Cardiac muscle cell (in vitro differentiated cells and primary cell): Measurements from ENCODE around the gene TMPRSS7. TPM values are rescaled to one million over a fixed set of nuclear protein-coding genes. Genes with fewer than 3 reads are reported as not detected.
"Not testable (repeated sequence)": the region's sequence is repeated elsewhere in the genome, so short reads cannot be mapped to it uniquely, and the experiment has no call there.

Experiments used
- DNase-seq, 2 donors: peaks; one replicate each; pipeline versions ENCODE4 v3.0.0 to v3.0.0-alpha.2; 2010 to 2017; ENCODE audit warnings: low read depth in 1 of 2, low spot score in 1 of 2
- H3K27ac ChIP-seq: fragments of 200-600 bp; sonication (generic); 2 replicates; pipeline ENCODE4 v1.5.1; 2016
- H3K27me3 ChIP-seq: fragments of 200-600 bp; sonication (generic); 2 replicates; pipeline ENCODE4 v1.6.0; 2016; ENCODE audit warnings: control low read depth
- H3K36me3 ChIP-seq: fragments of 200-600 bp; sonication (generic); 2 replicates; pipeline ENCODE4 v1.5.1; 2016; ENCODE audit warnings: control low read depth
- H3K4me1 ChIP-seq: fragments of 200-600 bp; sonication (generic); 2 replicates; pipeline ENCODE4 v1.8.1; 2017; ENCODE audit warnings: low read depth, mild to moderate bottlenecking, mixed run types
- H3K4me3 ChIP-seq: fragments of 200-600 bp; sonication (generic); 2 replicates; pipeline ENCODE4 v1.5.1; 2016; ENCODE audit warnings: mild to moderate bottlenecking
- H3K9me3 ChIP-seq: fragments of 200-600 bp; sonication (generic); 2 replicates; pipeline ENCODE4 v1.5.1; 2017; ENCODE audit warnings: low read depth, mild to moderate bottlenecking, control low read depth
- polyA plus RNA-seq: library from polyadenylated mRNA; unstranded; fragments of >200 nt; fragmentation: Nextera tagmentation; extraction: Ambion mirVana; gene quantifications from 2 replicates; pipeline ENCODE4 v1.2.1, GENCODE V29; 2016
- total RNA-seq: library from RNA; depleted of rRNA; stranded (reverse); fragments of >200 nt; gene quantifications from 2 replicates; pipeline ENCODE4 v1.2.3, GENCODE V29; 2016
- TF ChIP-seq, protein P1 (sequence below): IDR thresholded peaks from 2 replicates; pipeline ENCODE4 v1.5.1; 2012; ENCODE audit warnings: low read depth, mild to moderate bottlenecking, low read length

The TMPRSS7 gene
- total and polyA plus RNA-seq, 2 experiments from 2014 or later: not detected

GRCh38 chr3:112027826-112028225, 6.7 kb upstream of the TMPRSS7 start:
- peaks cover 25% of the 10 kb centered on the region for H3K4me1 ChIP-seq
- H3K9me3 ChIP-seq: no peaks in the 10 kb centered on the region
- H3K4me3 ChIP-seq: no peak overlapping the region
- H3K36me3 ChIP-seq: no peaks in the 10 kb centered on the region
- TF ChIP-seq, protein P1, sequence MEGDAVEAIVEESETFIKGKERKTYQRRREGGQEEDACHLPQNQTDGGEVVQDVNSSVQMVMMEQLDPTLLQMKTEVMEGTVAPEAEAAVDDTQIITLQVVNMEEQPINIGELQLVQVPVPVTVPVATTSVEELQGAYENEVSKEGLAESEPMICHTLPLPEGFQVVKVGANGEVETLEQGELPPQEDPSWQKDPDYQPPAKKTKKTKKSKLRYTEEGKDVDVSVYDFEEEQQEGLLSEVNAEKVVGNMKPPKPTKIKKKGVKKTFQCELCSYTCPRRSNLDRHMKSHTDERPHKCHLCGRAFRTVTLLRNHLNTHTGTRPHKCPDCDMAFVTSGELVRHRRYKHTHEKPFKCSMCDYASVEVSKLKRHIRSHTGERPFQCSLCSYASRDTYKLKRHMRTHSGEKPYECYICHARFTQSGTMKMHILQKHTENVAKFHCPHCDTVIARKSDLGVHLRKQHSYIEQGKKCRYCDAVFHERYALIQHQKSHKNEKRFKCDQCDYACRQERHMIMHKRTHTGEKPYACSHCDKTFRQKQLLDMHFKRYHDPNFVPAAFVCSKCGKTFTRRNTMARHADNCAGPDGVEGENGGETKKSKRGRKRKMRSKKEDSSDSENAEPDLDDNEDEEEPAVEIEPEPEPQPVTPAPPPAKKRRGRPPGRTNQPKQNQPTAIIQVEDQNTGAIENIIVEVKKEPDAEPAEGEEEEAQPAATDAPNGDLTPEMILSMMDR: no peak
- peak; percentile 15 to 75 for DNase-seq
- H3K27me3 ChIP-seq: peaks cover 11% of the 10 kb centered on the region
- H3K27ac ChIP-seq: no peak overlapping the region

DNA sequence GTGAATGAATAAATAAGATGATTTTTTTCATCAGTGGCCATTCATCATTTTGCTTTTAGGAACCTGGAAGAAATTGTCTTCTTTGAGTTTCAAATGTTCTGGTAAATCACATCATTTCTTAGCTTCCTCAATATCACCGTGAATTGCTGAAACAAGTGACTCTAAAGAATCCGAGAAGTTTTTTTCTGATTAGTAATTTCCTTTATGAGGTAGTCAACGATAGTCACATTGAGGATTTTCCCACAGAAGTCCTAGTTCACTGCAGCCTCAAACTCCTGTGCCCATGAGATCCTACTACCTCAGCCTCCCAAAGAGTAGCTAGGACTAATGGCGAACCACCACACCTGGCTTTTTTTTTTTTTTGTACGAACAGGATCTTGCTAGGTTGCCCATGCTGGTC, 3.6 kb upstream of the TMPRSS7 start:
- DNase-seq: no peak
- H3K27me3 ChIP-seq: peaks cover 5% of the 10 kb centered on the region
- no peaks in the 10 kb centered on the region for H3K36me3 ChIP-seq
- TF ChIP-seq, protein P1: no peak
- no peaks in the 10 kb centered on the region for H3K9me3 ChIP-seq
- H3K4me1 ChIP-seq: peaks cover 34% of the 10 kb centered on the region
- no peak overlapping the region for H3K4me3 ChIP-seq
- no peak overlapping the region for H3K27ac ChIP-seq

DNA sequence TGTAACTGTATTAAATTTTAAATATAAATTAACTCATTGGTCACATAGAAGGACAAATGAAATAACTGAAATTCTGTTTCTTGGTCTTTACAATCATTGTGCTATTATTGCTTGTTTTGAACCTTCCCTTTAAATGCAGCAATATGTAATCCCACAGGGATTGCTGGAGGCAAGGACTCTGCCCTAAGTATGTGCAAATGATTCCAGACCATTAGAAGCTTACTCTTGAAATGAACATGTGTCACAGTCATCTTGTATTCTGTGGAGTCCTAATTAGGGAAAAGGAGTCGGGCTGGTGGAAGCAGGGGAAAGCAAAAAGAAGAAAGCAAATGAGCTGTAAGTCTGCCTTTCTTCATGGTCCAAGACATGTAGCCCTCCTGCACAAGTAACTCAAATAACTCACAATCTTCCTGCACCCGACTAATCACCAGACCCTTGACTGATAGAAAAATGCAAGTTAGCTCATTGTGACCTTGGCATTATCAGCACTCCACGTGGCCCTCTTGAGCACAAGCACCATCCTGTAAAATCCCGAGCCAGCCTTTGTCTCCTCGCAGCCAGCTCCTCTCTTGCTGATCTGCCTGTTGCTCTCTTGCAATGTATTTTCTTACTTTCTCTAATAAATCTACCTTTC, 2.3 kb upstream of the TMPRSS7 start:
- Histone ChIP-seq H3K9me3 (no peaks in the 10 kb centered on the region), H3K27me3 (peaks cover 5% of the 10 kb centered on the region), H3K4me3 (no peak overlapping the region), H3K4me1 (peaks cover 33% of the 10 kb centered on the region), H3K27ac (no peak overlapping the region), H3K36me3 (no peaks in the 10 kb centered on the region)
- TF ChIP-seq, protein P1: no peak
- DNase-seq: peak in 1 of 2 donors; percentile 39

- DNase-seq: peak in 1 of 2 donors; percentile 19
- TF ChIP-seq, protein P1: no peak
- H3K27ac ChIP-seq: no peak overlapping the region
- no peaks in the 10 kb centered on the region for H3K36me3 ChIP-seq
- no peaks in the 10 kb centered on the region for H3K9me3 ChIP-seq
- peaks cover 15% of the 10 kb centered on the region for H3K4me1 ChIP-seq
- H3K4me3 ChIP-seq: no peak overlapping the region
- peaks cover 18% of the 10 kb centered on the region for H3K27me3 ChIP-seq
Observed at GRCh38 chr3:112035241-112035640, 705 bp downstream of the TMPRSS7 start.

- peaks cover 23% of the 10 kb centered on the region for H3K27me3 ChIP-seq
- H3K4me1 ChIP-seq: peaks cover 13% of the 10 kb centered on the region
- H3K36me3 ChIP-seq, H3K9me3 ChIP-seq, H3K4me3 ChIP-seq, H3K27ac ChIP-seq, DNase-seq: not testable (repeated sequence)
Observed at GRCh38 chr3:112037194-112037593, 2.7 kb downstream of the TMPRSS7 start.

GRCh38 chr3:112038863-112039262, 4.3 kb downstream of the TMPRSS7 start:
- Histone ChIP-seq H3K9me3 (no peaks in the 10 kb centered on the region), H3K4me3 (no peak overlapping the region), H3K27ac (no peak overlapping the region), H3K36me3 (no peaks in the 10 kb centered on the region), H3K27me3 (peaks cover 25% of the 10 kb centered on the region), H3K4me1 (peaks cover 22% of the 10 kb centered on the region)
- DNase-seq: peak in 1 of 2 donors; percentile 14
- TF ChIP-seq, protein P1: no peak
